ENCODE data around the gene POLR1F.
A peak's percentile ranks its signal among the peaks of the same experiment; 100 is the strongest.

POLR1F gene

GRCh38 chr7:19674266-19674960, 34.4 kb downstream of the POLR1F start:
- no peak for DNase-seq

GRCh38 chr7:19670806-19671205, 38.0 kb downstream of the POLR1F start:
- DNase-seq, result no peak

- peak; percentile 24 for DNase-seq
Observed at GRCh38 chr7:19665399-19666008, 43.3 kb downstream of the POLR1F start.

- DNase-seq, result no peak
Observed at GRCh38 chr7:19663816-19664462, 44.9 kb downstream of the POLR1F start.

- DNase-seq, result no peak
Observed at GRCh38 chr7:19648791-19649190, 60.0 kb downstream of the POLR1F start.

Data from activated CD4-positive, alpha-beta T cell treated with anti-CD3 and anti-CD28 coated beads, Interleukin-10, Interleukin-2, amounts not matched to agents 100 ng/mL and 50 ng/mL, durations not matched to agents 16 hours and 8 hours (primary cell).